C4-2B (cell line): ENCODE data around the gene PNMA1.

Source experiments
- H3K27ac ChIP-seq: fragments of 450-650 bp; 2 replicates; pipeline ENCODE4 v1.5.1; 2017
- ZFX ChIP-seq: fragments of 450-650 bp; IDR thresholded peaks from 2 replicates; pipeline ENCODE4 v1.6.1; 2017
- TF ChIP-seq, protein P1 (sequence below): fragments of 450-650 bp; conservative IDR thresholded peaks from 2 replicates; pipeline ENCODE4 v1.5.1; 2017; ENCODE audit warnings: mild to moderate bottlenecking

PNMA1 gene, protein sequence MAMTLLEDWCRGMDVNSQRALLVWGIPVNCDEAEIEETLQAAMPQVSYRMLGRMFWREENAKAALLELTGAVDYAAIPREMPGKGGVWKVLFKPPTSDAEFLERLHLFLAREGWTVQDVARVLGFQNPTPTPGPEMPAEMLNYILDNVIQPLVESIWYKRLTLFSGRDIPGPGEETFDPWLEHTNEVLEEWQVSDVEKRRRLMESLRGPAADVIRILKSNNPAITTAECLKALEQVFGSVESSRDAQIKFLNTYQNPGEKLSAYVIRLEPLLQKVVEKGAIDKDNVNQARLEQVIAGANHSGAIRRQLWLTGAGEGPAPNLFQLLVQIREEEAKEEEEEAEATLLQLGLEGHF

DNA sequence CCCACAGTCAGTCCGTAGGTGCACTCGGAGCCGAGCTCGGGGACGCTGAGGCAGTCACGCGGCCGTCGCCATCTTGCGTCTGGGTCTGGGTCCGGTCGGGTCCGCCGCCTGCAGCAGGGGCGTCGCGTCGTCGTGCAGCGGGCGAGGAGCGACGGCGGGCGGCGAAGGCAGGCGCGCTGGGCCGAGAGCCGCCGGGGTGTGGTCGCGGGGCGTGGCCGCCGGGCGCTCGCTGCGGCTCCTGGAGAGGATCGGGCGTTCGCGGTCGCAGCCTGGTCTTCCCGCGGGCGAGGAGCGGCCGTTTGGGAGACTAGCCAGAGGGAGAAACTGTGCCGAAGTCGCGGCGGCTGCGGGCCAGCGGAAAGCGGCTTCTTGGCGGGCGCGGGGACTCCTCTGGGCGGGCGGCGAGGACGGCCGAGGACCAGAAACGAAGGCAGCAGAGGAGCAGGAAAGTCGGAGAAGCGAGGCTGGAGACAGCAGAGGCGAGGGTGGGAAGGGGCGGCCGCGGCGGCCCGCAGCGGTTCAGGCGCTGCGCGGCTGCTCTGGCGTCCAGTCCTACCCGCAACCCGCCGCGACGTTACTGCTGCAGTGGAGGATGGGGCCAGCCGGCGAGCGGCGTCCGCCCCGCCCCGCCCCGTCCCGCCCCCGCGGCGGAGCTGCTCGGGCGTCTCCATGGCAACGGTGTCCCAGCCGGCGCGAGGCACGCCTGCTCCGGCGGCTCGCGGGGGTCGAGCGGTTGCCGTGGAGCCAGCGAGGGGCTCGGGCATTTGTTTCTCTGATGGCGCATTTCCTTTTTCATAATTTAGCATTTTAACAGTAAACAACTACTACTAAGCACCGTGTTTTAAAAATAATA lies at the start of gene PNMA1:
Gene PNMA1, minus strand, starts transcription at position 582 of the 853 bp plus-strand sequence. CDS start 745 bp downstream, outside the sequence.
- TF ChIP-seq ZFX, result peak; percentile 63; the same call in 1 of the 2 replicates
- TF ChIP-seq, protein P1, sequence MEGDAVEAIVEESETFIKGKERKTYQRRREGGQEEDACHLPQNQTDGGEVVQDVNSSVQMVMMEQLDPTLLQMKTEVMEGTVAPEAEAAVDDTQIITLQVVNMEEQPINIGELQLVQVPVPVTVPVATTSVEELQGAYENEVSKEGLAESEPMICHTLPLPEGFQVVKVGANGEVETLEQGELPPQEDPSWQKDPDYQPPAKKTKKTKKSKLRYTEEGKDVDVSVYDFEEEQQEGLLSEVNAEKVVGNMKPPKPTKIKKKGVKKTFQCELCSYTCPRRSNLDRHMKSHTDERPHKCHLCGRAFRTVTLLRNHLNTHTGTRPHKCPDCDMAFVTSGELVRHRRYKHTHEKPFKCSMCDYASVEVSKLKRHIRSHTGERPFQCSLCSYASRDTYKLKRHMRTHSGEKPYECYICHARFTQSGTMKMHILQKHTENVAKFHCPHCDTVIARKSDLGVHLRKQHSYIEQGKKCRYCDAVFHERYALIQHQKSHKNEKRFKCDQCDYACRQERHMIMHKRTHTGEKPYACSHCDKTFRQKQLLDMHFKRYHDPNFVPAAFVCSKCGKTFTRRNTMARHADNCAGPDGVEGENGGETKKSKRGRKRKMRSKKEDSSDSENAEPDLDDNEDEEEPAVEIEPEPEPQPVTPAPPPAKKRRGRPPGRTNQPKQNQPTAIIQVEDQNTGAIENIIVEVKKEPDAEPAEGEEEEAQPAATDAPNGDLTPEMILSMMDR, result no peak
- H3K27ac ChIP-seq, result peak within 1 kb of the TSS; percentile 77

DNA sequence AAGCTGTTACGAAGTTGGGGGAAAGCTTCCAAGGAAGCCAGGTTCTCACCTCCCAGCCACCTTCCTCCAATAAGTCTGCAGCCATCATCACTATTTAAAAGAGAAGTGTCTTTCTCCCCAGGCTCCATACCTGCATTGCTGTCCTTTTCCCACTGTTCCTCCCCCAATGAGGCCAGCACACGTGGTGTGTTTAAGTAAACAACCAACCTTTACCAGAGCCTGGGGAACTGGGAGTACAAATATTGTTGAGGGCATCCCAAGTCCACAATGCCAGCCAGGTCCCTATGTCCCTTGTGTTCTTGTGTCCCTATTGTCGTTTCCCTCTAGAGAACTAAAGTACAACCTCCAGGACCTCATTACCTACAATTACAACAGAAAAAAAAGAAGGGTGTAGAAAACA lies 49.2 kb upstream of the PNMA1 start:
- peak overlapping the region; percentile 94 for H3K27ac ChIP-seq
- no peak for TF ChIP-seq ZFX
- TF ChIP-seq, protein P1, result no peak

DNA sequence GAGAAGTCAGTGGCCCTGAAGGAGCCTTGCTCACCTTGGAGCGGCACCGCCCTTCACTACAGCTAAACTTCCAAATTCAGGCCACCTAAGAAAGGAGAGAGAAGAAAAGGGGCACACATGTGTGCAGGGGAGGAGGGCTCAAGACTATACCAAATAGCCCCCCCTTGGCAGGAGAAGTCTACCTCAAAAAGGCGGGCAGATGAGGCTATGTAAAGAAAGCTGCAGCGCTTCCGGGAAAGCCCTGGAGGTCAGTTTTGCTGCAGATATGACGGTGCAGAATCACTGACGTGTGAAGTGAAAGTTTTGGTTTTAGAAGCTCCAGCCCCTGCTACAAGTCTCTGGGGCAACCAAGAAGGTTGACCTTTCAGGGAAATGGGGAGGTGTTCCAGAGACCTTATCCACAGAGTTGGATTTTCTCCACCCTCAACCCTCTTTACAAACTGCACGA lies 48.2 kb upstream of the PNMA1 start:
- H3K27ac ChIP-seq, result peak overlapping the region; percentile 94
- no peak for TF ChIP-seq ZFX
- TF ChIP-seq, protein P1, result no peak

DNA sequence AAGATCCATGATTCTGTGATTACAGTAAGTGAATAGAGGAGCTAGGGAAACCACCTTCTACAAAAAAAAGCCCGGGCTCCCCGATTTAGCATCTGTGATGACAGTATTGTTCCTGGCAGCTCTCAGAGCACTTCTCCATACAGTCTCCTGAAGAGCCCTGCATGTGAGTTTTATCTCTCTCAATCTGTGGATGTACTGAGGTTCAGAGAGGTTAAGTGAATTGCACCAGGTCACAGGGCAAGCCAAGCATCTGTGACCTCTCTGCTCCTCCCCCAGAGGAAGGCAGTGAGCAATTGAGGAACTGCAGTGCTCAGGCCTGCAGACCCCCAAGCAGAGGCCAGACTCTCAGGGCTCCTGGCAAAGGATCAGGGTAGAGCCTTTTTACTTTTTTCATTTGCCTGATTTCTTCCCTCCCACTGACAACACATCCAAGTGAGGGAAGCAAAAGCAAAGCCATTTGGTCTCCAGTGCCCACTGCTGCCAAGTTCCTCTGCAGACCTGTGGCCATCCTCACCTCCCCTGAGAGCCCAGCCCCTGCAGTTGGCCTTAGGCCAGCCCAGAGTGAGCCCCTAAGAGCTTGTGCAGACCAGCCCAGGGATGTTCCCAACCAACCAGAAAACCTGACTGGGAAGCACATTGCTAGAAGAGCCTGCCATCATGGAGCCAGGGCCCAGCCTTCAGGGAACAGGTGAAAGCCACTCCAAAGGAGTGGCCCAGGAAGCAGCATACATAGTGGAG lies 47.6 kb upstream of the PNMA1 start:
- TF ChIP-seq ZFX, result no peak
- TF ChIP-seq, protein P1, result no peak
- peak overlapping the region; percentile 94 for H3K27ac ChIP-seq

DNA sequence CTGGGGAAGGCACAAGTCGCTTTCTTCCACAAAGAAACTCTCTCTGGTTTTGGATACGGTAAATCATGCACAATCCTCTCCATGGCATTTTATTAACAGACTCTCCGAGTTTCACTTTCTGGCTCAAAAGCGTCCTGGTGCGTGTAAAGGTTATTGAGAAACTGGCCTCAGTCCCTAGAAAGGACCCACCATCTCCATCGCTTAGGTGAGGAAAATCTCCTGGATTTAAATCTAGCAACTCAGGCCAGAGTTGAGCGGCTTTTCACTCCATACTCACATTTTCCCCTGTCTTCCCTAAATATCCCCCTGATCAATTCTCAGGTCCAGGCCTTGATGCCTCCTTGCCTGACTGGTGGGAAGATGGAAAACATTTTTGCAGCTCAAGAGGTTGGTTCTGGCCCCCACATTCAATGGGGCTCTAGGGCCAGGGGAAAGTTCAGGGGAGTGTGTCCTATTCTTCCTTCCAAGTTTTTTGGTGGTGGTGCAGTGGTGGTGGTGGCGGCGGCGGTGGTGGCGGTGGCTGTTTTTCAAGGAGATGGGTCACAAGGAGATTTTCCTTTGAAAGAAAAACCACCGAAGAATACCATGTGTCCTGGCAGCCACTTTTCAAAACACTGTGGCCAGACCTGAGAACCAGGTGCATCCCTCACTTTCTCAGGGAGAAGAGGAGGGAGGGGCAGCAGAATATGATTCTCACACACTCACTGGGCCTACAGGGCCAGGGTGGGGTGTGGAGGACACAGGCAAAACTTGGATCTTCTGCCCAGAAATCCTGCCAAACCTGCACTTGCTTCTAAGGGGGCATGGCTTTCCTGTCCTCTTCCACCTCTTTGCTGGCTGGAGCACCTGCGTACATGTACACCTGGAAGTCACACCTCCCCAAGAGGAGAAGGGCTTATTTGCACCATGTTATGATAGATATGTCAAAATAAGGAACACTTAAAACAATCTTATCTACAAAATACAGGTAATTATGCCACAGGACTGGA lies 46.7 kb upstream of the PNMA1 start:
- TF ChIP-seq, protein P1, result no peak
- TF ChIP-seq ZFX, result no peak
- H3K27ac ChIP-seq, result peak overlapping the region; percentile 94
